Mucosa of rectum (tissue), 2 donors: ENCODE results near the gene ZNHIT3.
"Not testable (repeated sequence)": the region's sequence is repeated elsewhere in the genome, so short reads cannot be mapped to it uniquely, and the experiment has no call there.

Experiments
- H3K27ac ChIP-seq, 2 donors: one replicate each; pipeline ENCODE4 v1.7.0; 2013; ENCODE audit warnings: inconsistent platforms in 2 of 2, low read depth in 2 of 2, low read length in 2 of 2
- H3K27me3 ChIP-seq, 2 donors: one replicate each; pipeline ENCODE4 v1.7.0; 2013; ENCODE audit warnings: low read length in 2 of 2; ENCODE audit not compliant: control insufficient read depth in 2 of 2, insufficient read depth in 2 of 2
- H3K36me3 ChIP-seq, 2 donors: one replicate each; pipeline ENCODE4 v1.7.0; 2013; ENCODE audit warnings: low read length in 2 of 2; ENCODE audit not compliant: control insufficient read depth in 2 of 2, insufficient read depth in 2 of 2
- H3K4me1 ChIP-seq, 2 donors: one replicate each; pipeline ENCODE4 v1.7.0; 2013; ENCODE audit warnings: low read length in 2 of 2, mild to moderate bottlenecking in 1 of 2; ENCODE audit not compliant: control insufficient read depth in 2 of 2, insufficient read depth in 2 of 2
- H3K4me3 ChIP-seq, 2 donors: one replicate each; pipeline ENCODE4 v1.7.0; 2013; ENCODE audit warnings: low read length in 2 of 2
- H3K9ac ChIP-seq, 2 donors: one replicate each; pipeline ENCODE4 v1.7.0; 2013; ENCODE audit warnings: low read length in 2 of 2, low read depth in 1 of 2, mild to moderate bottlenecking in 1 of 2
- H3K9me3 ChIP-seq, 2 donors: one replicate each; pipeline ENCODE4 v1.7.0; 2013; ENCODE audit warnings: low read length in 2 of 2; ENCODE audit not compliant: control insufficient read depth in 2 of 2
- donor health status: healthy.
- donor health status: Normal muscosa, but diverticular disease.

The ZNHIT3 gene

DNA sequence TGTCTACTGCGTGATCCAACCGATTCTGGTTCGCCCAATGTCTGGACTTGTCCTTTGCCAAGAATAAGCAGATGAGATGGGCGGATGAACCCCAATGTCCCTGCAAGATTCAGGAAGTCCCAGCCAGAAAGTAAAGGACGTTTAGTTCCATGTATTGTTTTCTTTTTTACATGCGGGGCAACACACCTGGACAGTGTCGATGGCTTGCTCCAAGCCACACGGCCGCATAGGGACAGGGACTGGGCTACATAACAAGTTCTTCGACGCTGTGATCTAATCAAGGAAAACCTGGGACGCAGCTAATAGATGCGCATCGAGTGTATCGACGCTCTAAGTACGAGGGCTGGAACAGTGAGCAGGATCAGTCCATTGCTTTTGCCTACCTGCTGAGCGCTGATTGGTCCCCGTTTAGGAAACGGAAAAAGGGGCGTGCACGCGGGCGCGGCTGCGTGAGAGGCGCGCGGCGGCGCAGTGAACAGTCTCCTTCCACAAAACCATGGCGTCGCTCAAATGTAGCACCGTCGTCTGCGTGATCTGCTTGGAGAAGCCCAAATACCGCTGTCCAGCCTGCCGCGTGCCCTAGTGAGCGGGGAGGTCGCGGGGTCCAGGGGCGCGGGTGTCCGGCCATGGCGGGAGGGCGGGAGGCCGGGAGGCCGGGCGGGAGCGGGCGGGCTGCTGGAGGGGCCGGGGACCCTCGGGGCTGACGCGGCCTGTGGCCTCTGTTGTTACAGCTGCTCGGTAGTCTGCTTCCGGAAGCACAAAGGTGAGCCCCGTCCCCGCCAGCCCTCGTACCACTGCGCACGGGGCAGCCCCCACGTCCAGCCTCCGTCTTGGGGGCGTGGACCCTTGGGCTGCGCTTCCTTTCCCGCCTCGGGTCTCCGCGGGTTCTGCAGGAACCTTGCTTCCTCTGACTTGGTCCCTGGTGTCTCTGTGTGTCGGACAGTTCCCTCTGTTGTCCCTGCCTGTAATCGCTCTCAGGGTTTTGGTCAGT is at the start of gene ZNHIT3:
TSS of gene ZNHIT3 (plus strand) at position 478 of the 991 bp plus-strand sequence. CDS start at position 497, 19 bp downstream.
- Histone ChIP-seq H3K4me1 (peaks cover 18 to 19% of the 10 kb centered on the region in 2 donors), H3K27ac (peak within 1 kb of the TSS; percentile 42 to 81), H3K9ac (peak within 1 kb of the TSS; percentile 79 to 86), H3K36me3 (peaks cover 0 to 4% of the 10 kb centered on the region in 2 donors), H3K4me3 (peak within 1 kb of the TSS; percentile 87 to 97), H3K27me3 (peaks cover 4 to 5% of the 10 kb centered on the region in 2 donors), H3K9me3 (no peaks in the 10 kb centered on the region)

DNA sequence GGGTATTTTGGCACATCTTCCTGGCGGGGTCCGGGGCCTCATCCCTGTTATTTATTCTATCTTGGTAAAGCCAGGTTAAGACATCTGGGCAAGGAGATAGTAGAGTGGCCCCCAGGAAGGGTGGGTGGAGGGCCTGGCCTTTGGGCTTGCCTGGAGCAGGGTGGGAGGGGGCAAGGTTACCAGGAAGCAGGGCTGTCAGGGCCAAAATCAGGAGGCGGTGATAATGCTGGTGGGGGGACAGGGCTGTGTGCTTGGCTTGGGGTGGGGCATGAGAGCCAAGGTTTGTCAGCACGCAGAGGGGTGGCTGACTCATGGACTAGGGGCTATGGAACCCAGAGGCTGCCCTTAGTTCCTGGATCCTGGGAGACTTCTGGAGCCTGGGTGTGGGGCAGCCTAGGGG is 44.7 kb upstream of the ZNHIT3 start:
- H3K4me1 ChIP-seq, H3K27ac ChIP-seq, H3K4me3 ChIP-seq, H3K27me3 ChIP-seq, H3K36me3 ChIP-seq, H3K9me3 ChIP-seq, H3K9ac ChIP-seq: not testable (repeated sequence)

DNA sequence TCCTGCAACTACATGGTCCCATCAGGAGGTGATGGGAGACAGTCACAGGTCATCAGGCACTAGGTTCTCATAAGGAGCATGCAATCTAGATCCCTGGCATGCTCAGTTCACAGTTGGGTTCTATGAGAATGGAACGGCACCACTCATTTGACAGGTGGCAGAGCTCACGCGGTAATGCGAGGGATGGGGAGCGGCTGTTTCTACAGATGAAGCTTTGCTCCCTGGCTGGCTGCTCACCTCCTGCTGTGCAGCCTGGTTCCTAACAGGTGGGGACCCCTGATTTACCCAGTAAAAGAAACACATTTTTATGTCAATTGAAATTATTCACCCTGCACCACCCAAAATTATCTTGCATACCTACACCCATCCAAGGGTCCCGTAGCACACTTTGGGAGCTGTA is 42.7 kb upstream of the ZNHIT3 start:
- Histone ChIP-seq H3K27me3 (no peaks in the 10 kb centered on the region), H3K4me3 (no peak overlapping the region), H3K4me1 (no peaks in the 10 kb centered on the region), H3K9ac (no peak overlapping the region), H3K36me3 (no peaks in the 10 kb centered on the region), H3K9me3 (no peaks in the 10 kb centered on the region), H3K27ac (no peak overlapping the region)

DNA sequence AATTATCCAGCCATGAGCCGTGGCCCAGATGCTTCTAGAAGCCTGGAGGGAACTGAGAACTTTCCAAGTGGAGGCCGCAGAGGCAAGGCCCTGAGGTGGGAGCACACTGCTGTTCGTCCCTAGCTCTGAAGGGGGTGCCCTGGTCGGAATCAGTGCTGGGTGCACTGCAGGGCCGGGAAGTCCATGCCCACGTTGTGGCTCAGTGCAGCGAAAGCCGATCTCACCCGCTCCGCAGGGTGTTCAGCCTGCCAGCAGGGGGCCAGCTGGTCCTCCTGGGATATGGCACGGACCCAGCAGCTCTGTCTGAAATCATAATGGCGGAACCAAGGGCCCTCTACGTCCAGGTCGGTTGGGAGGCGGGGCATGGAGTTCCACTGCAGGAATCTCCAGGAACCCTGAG is 36.5 kb upstream of the ZNHIT3 start:
- not testable (repeated sequence) for H3K36me3 ChIP-seq, H3K9ac ChIP-seq, H3K4me1 ChIP-seq, H3K9me3 ChIP-seq, H3K27me3 ChIP-seq, H3K27ac ChIP-seq, H3K4me3 ChIP-seq

DNA sequence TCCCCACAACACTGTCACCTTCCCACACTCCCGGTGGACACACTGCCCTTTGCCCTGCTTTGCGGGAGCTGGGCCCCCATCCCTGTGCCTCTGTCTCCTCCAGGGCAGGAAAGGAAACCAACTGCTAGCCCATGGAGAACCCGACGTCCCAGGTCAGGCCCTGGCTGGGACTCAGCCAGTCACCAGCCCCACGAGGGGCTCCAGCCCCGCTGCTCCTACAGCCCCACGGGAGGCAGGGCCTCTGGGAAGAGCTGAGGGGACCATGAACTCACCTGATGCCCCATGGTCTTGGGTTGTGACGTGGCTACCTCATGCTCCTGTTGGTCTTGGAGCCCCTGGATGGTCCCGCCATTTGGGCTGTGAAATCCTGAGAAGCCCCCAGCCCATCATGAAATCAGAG is 33.6 kb upstream of the ZNHIT3 start:
- H3K27ac ChIP-seq = not testable (repeated sequence)

DNA sequence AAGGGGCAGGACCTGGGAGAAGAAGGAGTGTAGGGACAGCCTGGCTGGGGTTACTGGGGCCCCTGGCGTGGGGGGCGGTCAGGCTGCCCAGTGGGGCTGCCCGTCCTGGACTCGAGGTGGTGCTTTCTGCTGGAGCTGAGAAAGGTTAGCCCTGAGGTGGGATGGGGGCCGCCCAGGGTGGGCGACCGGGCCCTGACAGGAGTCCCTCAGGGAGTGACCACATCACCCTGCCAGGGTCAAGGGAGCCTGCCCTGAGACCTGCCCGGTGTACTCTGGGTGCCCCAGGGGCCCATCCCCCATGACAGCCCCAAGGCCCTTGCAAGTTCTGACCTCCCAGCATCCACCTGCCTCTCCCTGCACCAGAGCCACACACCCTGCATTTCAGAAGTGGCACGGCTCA is 28.8 kb upstream of the ZNHIT3 start:
- H3K9ac ChIP-seq, H3K9me3 ChIP-seq, H3K27ac ChIP-seq, H3K27me3 ChIP-seq, H3K36me3 ChIP-seq, H3K4me3 ChIP-seq, H3K4me1 ChIP-seq: not testable (repeated sequence)

More for the DNA sequence above, 33.6 kb upstream of the ZNHIT3 start:
- not testable (repeated sequence) for H3K9me3 ChIP-seq, H3K4me3 ChIP-seq, H3K36me3 ChIP-seq, H3K9ac ChIP-seq, H3K4me1 ChIP-seq, H3K27me3 ChIP-seq

DNA sequence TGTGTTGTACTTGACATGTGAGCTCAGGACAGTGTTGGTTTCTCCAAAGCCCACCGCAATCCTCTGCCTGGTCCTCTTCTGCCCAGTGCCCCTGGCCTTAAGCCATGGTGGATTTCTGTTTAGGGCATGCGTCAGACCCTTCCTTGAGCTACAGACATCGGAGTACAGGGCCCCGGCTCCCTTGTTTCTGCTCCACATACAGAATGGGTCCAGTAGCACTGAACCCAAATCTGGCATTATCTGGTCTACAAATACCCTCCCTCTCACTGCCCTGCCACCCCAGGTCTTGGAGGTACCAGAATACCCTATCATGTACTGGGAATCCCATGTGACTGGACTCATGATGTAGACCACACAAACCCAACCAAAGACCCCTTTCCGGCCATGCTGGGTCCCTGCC is 27.4 kb upstream of the ZNHIT3 start:
- peaks cover 3 to 7% of the 10 kb centered on the region in 2 donors for H3K27me3 ChIP-seq
- H3K36me3 ChIP-seq = no peaks in the 10 kb centered on the region
- H3K9me3 ChIP-seq = no peaks in the 10 kb centered on the region
- H3K4me3 ChIP-seq = no peak overlapping the region
- H3K4me1 ChIP-seq = no peaks in the 10 kb centered on the region
- no peak overlapping the region for H3K27ac ChIP-seq
- H3K9ac ChIP-seq = no peak overlapping the region

DNA sequence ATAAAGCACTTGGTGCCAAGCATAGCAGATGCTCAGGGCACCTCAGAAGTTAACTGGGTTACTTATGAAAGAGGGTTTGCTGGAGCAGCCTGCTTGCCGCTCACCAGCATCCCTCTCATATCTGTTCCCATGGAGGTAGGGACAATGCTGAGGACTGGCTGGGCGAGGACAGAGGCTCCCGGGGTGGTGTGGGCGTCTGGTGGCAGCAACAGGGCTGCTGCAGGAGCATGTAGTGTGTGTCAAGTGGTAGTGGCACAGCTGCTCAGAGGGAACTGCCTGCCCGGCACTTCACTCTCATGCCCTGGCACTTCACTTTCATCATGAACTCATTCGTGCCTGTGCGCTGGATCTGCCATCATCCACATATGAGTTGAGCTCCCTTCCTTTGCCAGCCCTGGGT is 26.9 kb upstream of the ZNHIT3 start:
- H3K27ac ChIP-seq = no peak overlapping the region
- no peaks in the 10 kb centered on the region for H3K4me1 ChIP-seq
- H3K9ac ChIP-seq = no peak overlapping the region
- H3K36me3 ChIP-seq = no peaks in the 10 kb centered on the region
- H3K27me3 ChIP-seq = peaks cover 3 to 7% of the 10 kb centered on the region in 2 donors
- no peaks in the 10 kb centered on the region for H3K9me3 ChIP-seq
- H3K4me3 ChIP-seq = no peak overlapping the region

DNA sequence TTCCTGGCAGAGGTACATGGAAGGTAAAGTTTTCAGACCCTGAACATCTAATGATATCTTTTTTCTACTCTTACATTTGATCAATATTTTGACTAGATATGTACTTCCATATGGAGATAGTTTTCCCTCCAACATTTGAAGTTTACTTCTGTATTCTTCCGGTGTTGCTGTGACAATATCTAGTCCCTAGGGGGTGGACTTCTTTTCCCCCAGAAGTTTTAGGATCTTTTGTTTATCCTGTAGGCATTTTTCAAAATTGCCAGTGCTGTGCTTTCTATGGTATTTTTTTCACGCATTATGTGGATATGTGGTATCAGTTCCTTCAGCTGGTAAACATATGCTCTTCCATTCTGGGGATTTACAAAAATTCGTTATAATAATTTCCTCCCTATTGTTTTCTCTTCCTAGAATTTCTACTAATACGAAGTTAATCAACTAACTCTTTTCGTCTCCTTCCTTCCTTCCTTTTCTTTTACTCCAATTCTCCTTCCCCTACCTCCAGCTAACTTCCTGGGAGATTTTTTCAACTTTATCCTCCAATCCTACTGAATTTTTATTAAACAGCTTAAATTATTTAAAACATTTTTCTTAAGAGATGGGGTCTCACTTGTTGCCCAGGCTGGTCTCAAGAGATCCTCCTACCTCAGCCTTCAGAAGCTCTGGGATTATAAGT is 26.1 kb upstream of the ZNHIT3 start:
- Histone ChIP-seq H3K4me3 (no peak overlapping the region), H3K27ac (no peak overlapping the region), H3K36me3 (no peaks in the 10 kb centered on the region), H3K9ac (no peak overlapping the region), H3K4me1 (no peaks in the 10 kb centered on the region), H3K9me3 (no peaks in the 10 kb centered on the region), H3K27me3 (peaks cover 3 to 11% of the 10 kb centered on the region in 2 donors)

DNA sequence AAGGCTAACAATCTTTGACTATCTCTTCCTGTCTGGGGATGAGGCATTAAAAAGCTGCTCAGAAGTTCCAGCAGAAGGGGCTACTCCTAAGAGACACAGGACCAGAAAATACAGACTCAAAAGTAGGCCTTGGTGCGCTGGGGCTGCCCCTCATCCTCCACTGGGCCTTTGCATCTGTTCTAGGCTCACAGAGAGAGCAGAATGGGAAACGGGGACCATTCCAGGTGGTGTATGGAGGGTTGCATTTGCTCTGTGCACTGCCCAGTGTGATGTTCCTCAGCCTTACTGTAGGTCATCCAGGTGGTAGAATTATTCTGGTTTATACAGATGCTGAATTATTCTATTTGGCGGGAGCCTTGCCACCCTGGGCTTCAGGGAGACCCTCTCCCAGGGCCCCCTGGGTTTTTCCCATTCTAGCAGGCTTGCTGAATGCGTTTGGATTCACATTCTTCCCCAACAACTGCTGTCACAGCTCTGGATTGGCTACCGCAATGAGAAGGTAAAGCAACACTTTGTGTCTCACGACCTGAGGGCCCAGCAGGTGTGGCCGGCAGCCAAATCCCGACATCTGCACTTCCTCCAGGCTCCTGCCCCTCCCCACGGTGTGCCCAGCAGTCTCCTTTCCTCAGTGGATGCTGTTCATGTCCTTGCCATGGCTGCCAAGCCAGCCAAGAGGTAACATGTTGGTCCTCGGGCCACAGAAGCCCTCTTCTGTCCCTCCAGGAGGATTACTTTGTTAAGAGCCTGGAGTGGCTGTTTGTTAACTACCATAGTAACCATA is 25.0 kb upstream of the ZNHIT3 start:
- H3K4me1 ChIP-seq = no peaks in the 10 kb centered on the region
- H3K4me3 ChIP-seq = no peak overlapping the region
- H3K9me3 ChIP-seq = no peaks in the 10 kb centered on the region
- no peaks in the 10 kb centered on the region for H3K36me3 ChIP-seq
- H3K9ac ChIP-seq = no peak overlapping the region
- H3K27ac ChIP-seq = no peak overlapping the region
- H3K27me3 ChIP-seq = peaks cover 3 to 13% of the 10 kb centered on the region in 2 donors
